HEK293 (cell line): Measurements from ENCODE around the gene IGSF11.

Experiments
- CTCF ChIA-PET: fragments of 350-600 bp; formaldehyde crosslinking; extraction: SDS; loops from one replicate; lab custom pipeline; 2021; ENCODE audit warnings: antibody characterized with exemption; lab: Yijun Ruan, JAX
- POLR2A ChIA-PET: fragments of 300-600 bp; formaldehyde crosslinking; extraction: SDS; loops from one replicate; lab custom pipeline; 2020; ENCODE audit warnings: antibody characterized with exemption, inconsistent platforms; lab: Yijun Ruan, JAX
- H3K27ac ChIP-seq: fragments of 200-500 bp; sonication (Bioruptor generic); 2 replicates; pipeline ENCODE4 v1.5.1; 2014; ENCODE audit warnings: low read depth, low read length, control low read depth, inconsistent platforms; ENCODE audit errors: extremely low read depth
- H3K36me3 ChIP-seq, 2 experiments: fragments of 200-500 bp in 1 of 2; sonication (Bioruptor generic) in 1 of 2; 1 replicate in 1 of 2; 2 replicates in 1 of 2; pipeline ENCODE4 v1.5.1; 2014 to 2017; ENCODE audit warnings: inconsistent platforms in 2 of 2, low read length in 2 of 2; ENCODE audit not compliant: control insufficient read depth in 2 of 2, insufficient read depth in 1 of 2
- H3K4me1 ChIP-seq: fragments of 200-500 bp; sonication (Bioruptor generic); 2 replicates; pipeline ENCODE4 v1.5.1; 2014; ENCODE audit warnings: mild to moderate bottlenecking, low read length, inconsistent platforms; ENCODE audit not compliant: control insufficient read depth, insufficient read depth
- H3K4me3 ChIP-seq: 2 replicates; pipeline ENCODE4 v1.5.1; 2011; ENCODE audit warnings: low read depth, mild to moderate bottlenecking, control low read depth, low read length, moderate library complexity
- H3K9me3 ChIP-seq: fragments of 200-500 bp; sonication (Bioruptor generic); 2 replicates; pipeline ENCODE4 v1.5.1; 2014; ENCODE audit warnings: low read depth, low read length, inconsistent platforms; ENCODE audit not compliant: control insufficient read depth, insufficient read depth
- BCL11A ChIP-seq: fragments of 450-650 bp; formaldehyde crosslinking; IDR thresholded peaks from 2 replicates; pipeline ENCODE4 v1.5.1; 2016; ENCODE audit warnings: low read depth, missing biosample characterization, missing genetic modification characterization
- GLIS2 ChIP-seq: fragments of 450-650 bp; formaldehyde crosslinking; IDR thresholded peaks from 2 replicates; pipeline ENCODE4 v1.5.1; 2016; ENCODE audit warnings: missing biosample characterization, missing genetic modification characterization
- OVOL3 ChIP-seq: fragments of 450-650 bp; formaldehyde crosslinking; IDR thresholded peaks from 2 replicates; pipeline ENCODE4 v1.5.1; 2016; ENCODE audit warnings: missing biosample characterization, missing genetic modification characterization
- ZNF140 ChIP-seq: fragments of 450-650 bp; formaldehyde crosslinking; IDR thresholded peaks from 2 replicates; pipeline ENCODE4 v1.5.1; 2016; ENCODE audit warnings: missing biosample characterization, missing genetic modification characterization
- ZNF146 ChIP-seq: fragments of 450-650 bp; formaldehyde crosslinking; IDR thresholded peaks from 2 replicates; pipeline ENCODE4 v1.5.1; 2016; ENCODE audit warnings: missing biosample characterization, missing genetic modification characterization
- ZNF350 ChIP-seq: fragments of 450-650 bp; formaldehyde crosslinking; IDR thresholded peaks from 2 replicates; pipeline ENCODE4 v1.5.0; 2017; ENCODE audit warnings: missing biosample characterization, mild to moderate bottlenecking, missing genetic modification characterization
- ZNF398 ChIP-seq: fragments of 450-650 bp; formaldehyde crosslinking; IDR thresholded peaks from 2 replicates; pipeline ENCODE4 v1.5.1; 2017; ENCODE audit warnings: missing biosample characterization, missing genetic modification characterization
- ZNF510 ChIP-seq: fragments of 450-650 bp; formaldehyde crosslinking; IDR thresholded peaks from 2 replicates; pipeline ENCODE4 v1.5.1; 2018; ENCODE audit warnings: mild to moderate bottlenecking, missing genetic modification characterization, missing biosample characterization; ENCODE audit not compliant: insufficient replicate concordance
- ZNF518A ChIP-seq: fragments of 450-650 bp; formaldehyde crosslinking; conservative IDR thresholded peaks from 2 replicates; pipeline ENCODE4 v1.5.1; 2016; ENCODE audit warnings: low read depth, missing biosample characterization, missing genetic modification characterization
- ZNF654 ChIP-seq: fragments of 450-650 bp; formaldehyde crosslinking; IDR thresholded peaks from 2 replicates; pipeline ENCODE4 v1.5.1; 2016; ENCODE audit warnings: low read depth, missing biosample characterization, missing genetic modification characterization
- ZNF664 ChIP-seq: fragments of 450-650 bp; formaldehyde crosslinking; IDR thresholded peaks from 2 replicates; pipeline ENCODE4 v1.5.1; 2016; ENCODE audit warnings: missing biosample characterization, missing genetic modification characterization
- ZSCAN5A ChIP-seq: fragments of 450-650 bp; formaldehyde crosslinking; IDR thresholded peaks from 2 replicates; pipeline ENCODE4 v1.5.1; 2016; ENCODE audit warnings: missing biosample characterization, missing genetic modification characterization
- TF ChIP-seq, protein P1 (sequence below): fragments of 450-650 bp; formaldehyde crosslinking; IDR thresholded peaks from 2 replicates; pipeline ENCODE4 v1.5.1; 2017; ENCODE audit warnings: missing biosample characterization, missing genetic modification characterization
- TF ChIP-seq, protein P2 (sequence below): fragments of 450-650 bp; formaldehyde crosslinking; IDR thresholded peaks from 2 replicates; pipeline ENCODE4 v1.5.1; 2016; ENCODE audit warnings: missing biosample characterization, missing genetic modification characterization
- TF ChIP-seq, protein P3 (sequence below): fragments of 450-650 bp; formaldehyde crosslinking; IDR thresholded peaks from 2 replicates; pipeline ENCODE4 v1.5.1; 2016; ENCODE audit warnings: missing biosample characterization, missing genetic modification characterization
- TF ChIP-seq, protein P4 (sequence below): IDR thresholded peaks from 2 replicates; pipeline ENCODE4 v1.6.1; 2011; ENCODE audit warnings: mild to moderate bottlenecking, low read depth, low read length, borderline replicate concordance
- TF ChIP-seq, protein P5 (sequence below): fragments of 450-650 bp; formaldehyde crosslinking; IDR thresholded peaks from 2 replicates; pipeline ENCODE4 v1.5.1; 2016; ENCODE audit warnings: missing biosample characterization, missing genetic modification characterization

IGSF11 gene

DNA sequence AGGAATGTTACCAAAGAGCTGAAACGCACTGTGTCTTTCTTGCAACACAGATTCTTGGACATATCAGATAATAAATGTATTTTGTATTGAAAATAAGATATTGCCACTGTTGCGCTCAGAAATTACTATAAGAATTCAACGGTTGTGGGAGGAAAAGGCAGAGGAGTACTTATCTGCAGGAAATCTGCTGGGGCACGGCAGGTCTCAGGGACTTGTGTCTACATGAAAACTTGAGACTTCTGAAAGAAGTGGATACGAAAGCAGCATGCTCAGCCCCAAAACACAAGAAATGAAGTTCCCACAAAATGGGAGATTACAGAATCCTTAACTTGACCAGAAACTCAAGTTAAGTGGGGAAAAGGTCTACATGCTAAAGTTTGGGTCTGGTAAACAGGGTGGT lies 86.5 kb downstream of the IGSF11 start:
- Histone ChIP-seq H3K9me3 (no peaks in the 10 kb centered on the region), H3K4me1 (no peaks in the 10 kb centered on the region), H3K27ac (no peak overlapping the region), H3K4me3 (no peak overlapping the region), H3K36me3 (no peaks in the 10 kb centered on the region)
- ChIA-PET CTCF (no interaction called here), POLR2A (no interaction called here)
- TF ChIP-seq, protein P1, sequence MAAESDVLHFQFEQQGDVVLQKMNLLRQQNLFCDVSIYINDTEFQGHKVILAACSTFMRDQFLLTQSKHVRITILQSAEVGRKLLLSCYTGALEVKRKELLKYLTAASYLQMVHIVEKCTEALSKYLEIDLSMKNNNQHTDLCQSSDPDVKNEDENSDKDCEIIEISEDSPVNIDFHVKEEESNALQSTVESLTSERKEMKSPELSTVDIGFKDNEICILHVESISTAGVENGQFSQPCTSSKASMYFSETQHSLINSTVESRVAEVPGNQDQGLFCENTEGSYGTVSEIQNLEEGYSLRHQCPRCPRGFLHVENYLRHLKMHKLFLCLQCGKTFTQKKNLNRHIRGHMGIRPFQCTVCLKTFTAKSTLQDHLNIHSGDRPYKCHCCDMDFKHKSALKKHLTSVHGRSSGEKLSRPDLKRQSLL (tag by site-specific recombination) = no peak
- TF ChIP-seq ZNF146 (tag by site-specific recombination) (no peak), BCL11A (tag by site-specific recombination) (no peak), ZNF140 (tag by site-specific recombination) (no peak), ZNF398 (tag by site-specific recombination) (no peak), ZNF518A (no peak), ZSCAN5A (no peak), ZNF664 (tag by site-specific recombination) (no peak), OVOL3 (tag by site-specific recombination) (no peak), GLIS2 (no peak), ZNF510 (tag by site-specific recombination) (no peak), ZNF654 (tag by site-specific recombination) (no peak), ZNF350 (tag by site-specific recombination) (no peak)
- TF ChIP-seq, protein P2, sequence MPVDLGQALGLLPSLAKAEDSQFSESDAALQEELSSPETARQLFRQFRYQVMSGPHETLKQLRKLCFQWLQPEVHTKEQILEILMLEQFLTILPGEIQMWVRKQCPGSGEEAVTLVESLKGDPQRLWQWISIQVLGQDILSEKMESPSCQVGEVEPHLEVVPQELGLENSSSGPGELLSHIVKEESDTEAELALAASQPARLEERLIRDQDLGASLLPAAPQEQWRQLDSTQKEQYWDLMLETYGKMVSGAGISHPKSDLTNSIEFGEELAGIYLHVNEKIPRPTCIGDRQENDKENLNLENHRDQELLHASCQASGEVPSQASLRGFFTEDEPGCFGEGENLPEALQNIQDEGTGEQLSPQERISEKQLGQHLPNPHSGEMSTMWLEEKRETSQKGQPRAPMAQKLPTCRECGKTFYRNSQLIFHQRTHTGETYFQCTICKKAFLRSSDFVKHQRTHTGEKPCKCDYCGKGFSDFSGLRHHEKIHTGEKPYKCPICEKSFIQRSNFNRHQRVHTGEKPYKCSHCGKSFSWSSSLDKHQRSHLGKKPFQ (tag by site-specific recombination) = no peak
- TF ChIP-seq, protein P3, sequence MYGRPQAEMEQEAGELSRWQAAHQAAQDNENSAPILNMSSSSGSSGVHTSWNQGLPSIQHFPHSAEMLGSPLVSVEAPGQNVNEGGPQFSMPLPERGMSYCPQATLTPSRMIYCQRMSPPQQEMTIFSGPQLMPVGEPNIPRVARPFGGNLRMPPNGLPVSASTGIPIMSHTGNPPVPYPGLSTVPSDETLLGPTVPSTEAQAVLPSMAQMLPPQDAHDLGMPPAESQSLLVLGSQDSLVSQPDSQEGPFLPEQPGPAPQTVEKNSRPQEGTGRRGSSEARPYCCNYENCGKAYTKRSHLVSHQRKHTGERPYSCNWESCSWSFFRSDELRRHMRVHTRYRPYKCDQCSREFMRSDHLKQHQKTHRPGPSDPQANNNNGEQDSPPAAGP (tag by site-specific recombination) = no peak
- TF ChIP-seq, protein P4, sequence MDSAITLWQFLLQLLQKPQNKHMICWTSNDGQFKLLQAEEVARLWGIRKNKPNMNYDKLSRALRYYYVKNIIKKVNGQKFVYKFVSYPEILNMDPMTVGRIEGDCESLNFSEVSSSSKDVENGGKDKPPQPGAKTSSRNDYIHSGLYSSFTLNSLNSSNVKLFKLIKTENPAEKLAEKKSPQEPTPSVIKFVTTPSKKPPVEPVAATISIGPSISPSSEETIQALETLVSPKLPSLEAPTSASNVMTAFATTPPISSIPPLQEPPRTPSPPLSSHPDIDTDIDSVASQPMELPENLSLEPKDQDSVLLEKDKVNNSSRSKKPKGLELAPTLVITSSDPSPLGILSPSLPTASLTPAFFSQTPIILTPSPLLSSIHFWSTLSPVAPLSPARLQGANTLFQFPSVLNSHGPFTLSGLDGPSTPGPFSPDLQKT = no peak
- TF ChIP-seq, protein P5, sequence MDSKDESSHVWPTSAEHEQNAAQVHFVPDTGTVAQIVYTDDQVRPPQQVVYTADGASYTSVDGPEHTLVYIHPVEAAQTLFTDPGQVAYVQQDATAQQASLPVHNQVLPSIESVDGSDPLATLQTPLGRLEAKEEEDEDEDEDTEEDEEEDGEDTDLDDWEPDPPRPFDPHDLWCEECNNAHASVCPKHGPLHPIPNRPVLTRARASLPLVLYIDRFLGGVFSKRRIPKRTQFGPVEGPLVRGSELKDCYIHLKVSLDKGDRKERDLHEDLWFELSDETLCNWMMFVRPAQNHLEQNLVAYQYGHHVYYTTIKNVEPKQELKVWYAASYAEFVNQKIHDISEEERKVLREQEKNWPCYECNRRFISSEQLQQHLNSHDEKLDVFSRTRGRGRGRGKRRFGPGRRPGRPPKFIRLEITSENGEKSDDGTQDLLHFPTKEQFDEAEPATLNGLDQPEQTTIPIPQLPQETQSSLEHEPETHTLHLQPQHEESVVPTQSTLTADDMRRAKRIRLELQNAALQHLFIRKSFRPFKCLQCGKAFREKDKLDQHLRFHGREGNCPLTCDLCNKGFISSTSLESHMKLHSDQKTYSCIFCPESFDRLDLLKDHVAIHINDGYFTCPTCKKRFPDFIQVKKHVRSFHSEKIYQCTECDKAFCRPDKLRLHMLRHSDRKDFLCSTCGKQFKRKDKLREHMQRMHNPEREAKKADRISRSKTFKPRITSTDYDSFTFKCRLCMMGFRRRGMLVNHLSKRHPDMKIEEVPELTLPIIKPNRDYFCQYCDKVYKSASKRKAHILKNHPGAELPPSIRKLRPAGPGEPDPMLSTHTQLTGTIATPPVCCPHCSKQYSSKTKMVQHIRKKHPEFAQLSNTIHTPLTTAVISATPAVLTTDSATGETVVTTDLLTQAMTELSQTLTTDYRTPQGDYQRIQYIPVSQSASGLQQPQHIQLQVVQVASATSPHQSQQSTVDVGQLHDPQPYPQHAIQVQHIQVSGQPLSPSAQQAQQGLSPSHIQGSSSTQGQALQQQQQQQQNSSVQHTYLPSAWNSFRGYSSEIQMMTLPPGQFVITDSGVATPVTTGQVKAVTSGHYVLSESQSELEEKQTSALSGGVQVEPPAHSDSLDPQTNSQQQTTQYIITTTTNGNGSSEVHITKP (tag by site-specific recombination) = no peak
